Lung (tissue), 12 donors: ENCODE results near the gene SLMAP. TPM values are rescaled to one million over a fixed set of nuclear protein-coding genes. Genes with fewer than 3 reads are reported as not detected.

ENCODE experiments used
- ATAC-seq: fragments of 200-7000 bp; cut with Tn5 transposase; one replicate; pipeline ENCODE4 v1.9.1; 2020; ENCODE audit warnings: moderate number of reproducible peaks; ENCODE audit not compliant: insufficient read depth, low FRiP score
- DNase-seq, 3 donors: peaks; one replicate each; pipeline ENCODE4 v3.0.0-alpha.2; 2013 to 2017
- H3K27ac ChIP-seq, 2 donors: one replicate each; pipeline ENCODE4 v1.5.1; 2013; ENCODE audit warnings: mild to moderate bottlenecking in 2 of 2, moderate library complexity in 2 of 2, control low read depth in 1 of 2, inconsistent platforms in 1 of 2, low read depth in 1 of 2, low read length in 1 of 2
- H3K27me3 ChIP-seq, 3 donors: one replicate each; pipeline ENCODE4 v1.5.1; 2013; ENCODE audit warnings: low read length in 2 of 3; ENCODE audit not compliant: control insufficient read depth in 3 of 3, insufficient read depth in 3 of 3
- H3K36me3 ChIP-seq, 4 donors: one replicate each; pipeline ENCODE4 v1.5.1; 2013; ENCODE audit warnings: low read length in 4 of 4, mild to moderate bottlenecking in 1 of 4, moderate library complexity in 1 of 4; ENCODE audit not compliant: control insufficient read depth in 4 of 4, insufficient read depth in 4 of 4
- H3K4me1 ChIP-seq, 5 donors: one replicate each; pipeline ENCODE4 v1.5.1; 2013; ENCODE audit warnings: low read length in 5 of 5, mild to moderate bottlenecking in 2 of 5, moderate library complexity in 1 of 5; ENCODE audit not compliant: control insufficient read depth in 5 of 5, insufficient read depth in 5 of 5
- H3K4me3 ChIP-seq: one replicate; pipeline ENCODE4 v1.5.1; 2013; ENCODE audit warnings: mild to moderate bottlenecking, control low read depth, moderate library complexity
- H3K9ac ChIP-seq, 2 donors: one replicate each; pipeline ENCODE4 v1.5.1; 2013; ENCODE audit warnings: low read length in 2 of 2, control low read depth in 1 of 2; ENCODE audit not compliant: insufficient read depth in 1 of 2
- H3K9me3 ChIP-seq, 4 donors: one replicate each; pipeline ENCODE4 v1.5.1; 2013; ENCODE audit warnings: low read length in 3 of 4, mild to moderate bottlenecking in 1 of 4, moderate library complexity in 1 of 4; ENCODE audit not compliant: control insufficient read depth in 4 of 4, insufficient read depth in 3 of 4
- WGBS, 2 donors: extraction: QIAGEN DNeasy Blood & Tissue Kit; methylation state at CpG; one replicate each; pipeline ENCODE4 v1.1.7; 2013; 5-methylcytosine and 5-hydroxymethylcytosine counted together
- polyA plus RNA-seq, 2 donors: library from polyadenylated mRNA; stranded (reverse); fragments of 200-250 nt; gene quantifications; one replicate each; pipeline ENCODE4 v1.2.1, GENCODE V29; 2013
- total RNA-seq, 2 donors: library from RNA; depleted of rRNA in 1 of 2; stranded (reverse); fragments of >200 nt in 1 of 2; gene quantifications; one replicate each; pipeline ENCODE4 v1.2.1, GENCODE V29; 2014 to 2021
- TF ChIP-seq, protein P1 (sequence below): IDR thresholded peaks from 2 replicates; pipeline ENCODE4 v1.5.1; 2012; ENCODE audit warnings: mild to moderate bottlenecking; ENCODE audit errors: control extremely low read depth, extremely low read depth
- donor health status: control.
- donor health status: control.
- donor health status: Bipolar disorder and iron deficiency.
- donor health status: healthy.
- donor health status: DM: yes; HTN: yes; CAD: no.

Gene SLMAP
- total and polyA plus RNA-seq, 4 donors, result 11.4 to 118 (median 47.2) TPM

DNA sequence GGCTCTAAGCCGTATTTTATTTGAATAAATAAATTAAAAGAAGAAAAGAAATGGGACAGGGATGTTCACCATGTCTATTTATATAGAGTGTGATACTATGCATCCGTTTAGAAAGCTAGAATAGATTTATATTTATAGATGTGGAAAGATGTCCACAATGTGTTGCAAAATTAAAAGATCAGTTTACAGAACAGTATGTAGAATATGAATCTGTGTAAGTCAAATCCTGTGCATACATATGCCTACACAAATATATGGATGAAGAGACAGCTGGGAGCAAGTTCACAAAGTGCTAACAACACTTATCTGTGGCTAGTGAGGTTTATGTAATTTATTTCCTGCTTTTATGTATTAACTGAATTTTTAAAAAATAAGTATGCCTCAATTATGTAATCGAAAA lies 25.4 kb upstream of the SLMAP start:
- Histone ChIP-seq H3K4me1 (peaks cover 0 to 3% (median 0%) of the 10 kb centered on the region in 5 donors), H3K9ac (no peak overlapping the region), H3K9me3 (no peaks in the 10 kb centered on the region), H3K36me3 (no peaks in the 10 kb centered on the region), H3K27me3 (peaks cover 0 to 5% (median 0%) of the 10 kb centered on the region in 3 donors), H3K4me3 (no peak overlapping the region), H3K27ac (no peak overlapping the region)
- TF ChIP-seq, protein P1, sequence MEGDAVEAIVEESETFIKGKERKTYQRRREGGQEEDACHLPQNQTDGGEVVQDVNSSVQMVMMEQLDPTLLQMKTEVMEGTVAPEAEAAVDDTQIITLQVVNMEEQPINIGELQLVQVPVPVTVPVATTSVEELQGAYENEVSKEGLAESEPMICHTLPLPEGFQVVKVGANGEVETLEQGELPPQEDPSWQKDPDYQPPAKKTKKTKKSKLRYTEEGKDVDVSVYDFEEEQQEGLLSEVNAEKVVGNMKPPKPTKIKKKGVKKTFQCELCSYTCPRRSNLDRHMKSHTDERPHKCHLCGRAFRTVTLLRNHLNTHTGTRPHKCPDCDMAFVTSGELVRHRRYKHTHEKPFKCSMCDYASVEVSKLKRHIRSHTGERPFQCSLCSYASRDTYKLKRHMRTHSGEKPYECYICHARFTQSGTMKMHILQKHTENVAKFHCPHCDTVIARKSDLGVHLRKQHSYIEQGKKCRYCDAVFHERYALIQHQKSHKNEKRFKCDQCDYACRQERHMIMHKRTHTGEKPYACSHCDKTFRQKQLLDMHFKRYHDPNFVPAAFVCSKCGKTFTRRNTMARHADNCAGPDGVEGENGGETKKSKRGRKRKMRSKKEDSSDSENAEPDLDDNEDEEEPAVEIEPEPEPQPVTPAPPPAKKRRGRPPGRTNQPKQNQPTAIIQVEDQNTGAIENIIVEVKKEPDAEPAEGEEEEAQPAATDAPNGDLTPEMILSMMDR, result no peak
- DNase-seq (no peak), ATAC-seq (no peak)
- WGBS, 2 donors, result 50 to 70% methylated on average over 3 of the region's 3 CpGs

DNA sequence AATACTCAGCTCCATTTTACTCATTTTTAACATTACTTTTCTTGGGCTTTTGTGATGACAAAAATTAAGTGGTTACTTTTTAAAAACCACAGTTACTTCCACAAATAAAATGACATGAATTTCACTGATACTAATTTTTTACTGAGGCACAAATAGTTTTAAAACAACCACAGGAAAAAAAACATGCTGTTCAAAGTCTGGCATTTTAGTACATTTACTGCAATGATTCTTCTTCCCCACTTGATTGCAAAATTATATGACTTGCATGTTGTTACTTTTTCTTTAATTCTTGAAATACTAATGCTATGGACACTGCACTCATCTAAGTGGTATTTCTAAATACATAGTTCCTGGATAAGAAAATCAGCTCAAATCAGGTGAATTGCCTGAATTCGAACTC lies 24.8 kb upstream of the SLMAP start:
- no peak for ATAC-seq
- WGBS, 2 donors, result 43 to 80% methylated on average over 1 of the region's 1 CpG

GRCh38 chr3:57733790-57734189 lies 22.3 kb upstream of the SLMAP start:
- no peak for ATAC-seq
- Histone ChIP-seq H3K9me3 (no peaks in the 10 kb centered on the region), H3K4me3 (no peak overlapping the region), H3K27ac (no peak overlapping the region), H3K27me3 (peaks cover 0 to 4% (median 0%) of the 10 kb centered on the region in 3 donors), H3K4me1 (peaks cover 0 to 19% (median 3%) of the 10 kb centered on the region in 5 donors), H3K36me3 (no peaks in the 10 kb centered on the region), H3K9ac (no peak overlapping the region)
- 80 to 84% methylated on average over 2 of the region's 2 CpGs for WGBS, 2 donors
- TF ChIP-seq, protein P1, result no peak
- DNase-seq, result no peak

More for the DNA sequence above, 24.8 kb upstream of the SLMAP start:
- Histone ChIP-seq H3K4me1 (peaks cover 0 to 3% (median 0%) of the 10 kb centered on the region in 5 donors), H3K27ac (no peak overlapping the region), H3K36me3 (no peaks in the 10 kb centered on the region), H3K4me3 (no peak overlapping the region), H3K27me3 (peaks cover 0 to 4% (median 0%) of the 10 kb centered on the region in 3 donors), H3K9me3 (no peaks in the 10 kb centered on the region), H3K9ac (no peak overlapping the region)
- TF ChIP-seq, protein P1, result no peak
- DNase-seq, result no peak

- WGBS, 2 donors, result 62 to 84% methylated on average over 2 of the region's 2 CpGs
- TF ChIP-seq, protein P1, result no peak
- no peaks in the 10 kb centered on the region for H3K36me3 ChIP-seq
- H3K4me1 ChIP-seq, result peaks cover 0 to 19% (median 3%) of the 10 kb centered on the region in 5 donors
- no peaks in the 10 kb centered on the region for H3K9me3 ChIP-seq
- no peak for DNase-seq
- H3K9ac ChIP-seq, result no peak overlapping the region
- no peak overlapping the region for H3K27ac ChIP-seq
- peaks cover 0 to 4% (median 0%) of the 10 kb centered on the region in 3 donors for H3K27me3 ChIP-seq
- no peak overlapping the region for H3K4me3 ChIP-seq
- ATAC-seq, result no peak
Observed at GRCh38 chr3:57735405-57735804, 20.7 kb upstream of the SLMAP start.
